Stimulated activated CD4-positive, alpha-beta T cell treated with anti-CD3 and anti-CD28 coated beads, Interleukin-12 subunit alpha, Interleukin-12 subunit beta, amount 100 ng/mL, for 24 hours (primary cell): ENCODE measurements around the gene PRSS8.
"Not testable (repeated sequence)": the region's sequence is repeated elsewhere in the genome, so short reads cannot be mapped to it uniquely, and the experiment has no call there.

Experiments used
- DNase-seq, 2 experiments: peaks; one replicate each; pipeline ENCODE4 v3.0.0-alpha.2; 2020; ENCODE audit warnings: low read depth in 2 of 2

Gene PRSS8

GRCh38 chr16:31144418-31144817 lies 8.9 kb upstream of the PRSS8 start:
- not testable (repeated sequence) for DNase-seq

- DNase-seq, result no peak
Observed at GRCh38 chr16:31143694-31144148, 8.2 kb upstream of the PRSS8 start.

GRCh38 chr16:31143011-31143693 lies 7.6 kb upstream of the PRSS8 start:
- DNase-seq, result no peak

- peak; percentile 96 to 98 for DNase-seq
Observed at GRCh38 chr16:31142109-31143010, 6.8 kb upstream of the PRSS8 start.

DNA sequence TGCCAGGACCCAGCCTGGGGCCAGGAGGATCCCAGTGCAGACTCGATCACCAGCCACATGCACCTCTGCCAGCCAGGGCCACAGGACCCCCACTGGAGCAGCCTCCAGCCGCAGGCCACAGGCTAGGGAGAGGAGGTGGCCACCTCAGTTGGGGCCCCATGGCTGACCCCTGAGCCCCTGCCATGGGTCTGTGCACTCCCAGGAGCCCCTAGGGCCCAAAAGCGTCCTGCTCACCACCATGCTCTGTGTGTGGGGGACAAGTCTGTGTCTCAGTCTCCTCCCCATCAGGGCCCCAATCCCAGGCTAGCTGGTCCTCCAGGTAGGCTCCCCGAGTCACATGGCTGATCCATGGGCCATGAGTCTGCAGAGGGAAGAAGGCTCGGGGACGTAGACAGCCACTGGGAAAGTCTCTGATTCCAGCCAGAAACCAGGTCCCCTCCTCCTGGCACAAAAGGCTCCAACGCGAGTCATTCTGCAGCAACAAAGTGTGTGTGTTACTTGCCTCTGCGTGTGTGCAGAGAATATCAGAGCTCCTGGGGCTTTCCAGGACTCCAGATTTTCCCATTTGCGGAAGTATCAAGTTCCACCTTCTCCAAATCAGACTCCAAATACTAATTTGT lies 6.1 kb upstream of the PRSS8 start:
- DNase-seq, result no peak

DNA sequence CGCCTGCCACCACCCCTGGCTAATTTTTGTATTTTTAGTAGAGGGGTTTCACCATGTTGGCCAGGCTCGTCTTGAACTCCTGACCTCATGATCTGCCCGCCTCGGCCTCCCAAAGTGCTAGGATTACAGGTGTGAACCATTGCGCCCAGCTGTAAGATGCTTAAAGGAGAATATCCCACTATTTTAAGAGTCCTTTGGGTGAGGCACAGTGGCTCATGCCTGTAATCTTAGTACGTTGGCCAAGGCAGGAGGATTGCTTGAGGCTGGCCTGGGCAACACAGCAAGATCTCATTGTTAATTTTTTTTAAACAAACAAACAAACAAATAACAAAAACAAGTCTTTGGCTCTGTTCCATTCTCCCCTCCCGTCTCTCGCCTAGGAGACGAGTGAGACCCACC lies 5.5 kb upstream of the PRSS8 start:
- DNase-seq, result not testable (repeated sequence)

DNA sequence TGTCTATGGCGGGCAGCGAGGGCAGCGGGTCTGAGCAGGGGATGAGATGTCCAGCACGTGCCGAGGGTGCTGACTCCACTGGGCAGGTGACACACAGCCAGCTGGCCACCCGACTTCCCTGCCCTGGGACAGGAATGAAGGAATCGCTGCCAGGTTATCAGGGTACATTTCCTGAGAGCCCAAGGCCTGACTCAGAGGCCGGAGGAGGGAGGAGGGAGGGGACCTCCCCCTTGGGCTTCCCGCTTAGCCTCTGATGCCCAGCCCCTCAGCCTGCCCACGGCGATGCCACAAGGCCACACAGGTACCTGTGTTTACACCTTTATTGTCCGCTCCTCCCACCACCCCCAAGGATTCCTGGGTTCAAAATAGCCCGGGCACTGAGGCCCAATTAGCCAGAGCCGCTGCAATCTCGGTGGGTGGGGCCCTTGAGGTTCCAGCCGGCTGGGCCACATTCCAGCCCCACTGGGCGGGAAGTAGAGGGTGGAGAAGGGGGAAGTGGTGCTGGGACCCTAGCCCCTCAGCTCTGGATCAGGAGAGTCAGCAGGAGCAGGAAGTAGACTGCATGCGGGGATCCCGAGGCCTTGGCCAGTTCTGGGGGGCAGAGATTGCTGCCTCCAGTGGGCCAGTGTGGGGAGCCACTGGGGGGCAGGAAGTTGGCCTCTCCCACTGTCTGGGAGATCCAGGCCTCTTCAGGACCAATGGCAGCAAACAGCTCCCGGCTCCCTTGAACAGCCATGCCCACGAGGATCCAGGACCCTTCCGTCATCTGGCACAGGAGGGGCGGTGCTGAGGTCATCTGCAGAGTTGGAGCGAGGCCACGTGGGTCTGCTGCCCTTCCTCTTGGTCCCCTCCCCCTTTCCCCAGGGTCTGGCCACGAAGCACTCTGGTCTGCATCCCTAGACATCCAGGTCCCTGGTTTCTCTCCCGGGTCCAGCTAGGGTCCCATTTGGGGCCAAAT lies 3.4 kb upstream of the PRSS8 start:
- no peak for DNase-seq

DNA sequence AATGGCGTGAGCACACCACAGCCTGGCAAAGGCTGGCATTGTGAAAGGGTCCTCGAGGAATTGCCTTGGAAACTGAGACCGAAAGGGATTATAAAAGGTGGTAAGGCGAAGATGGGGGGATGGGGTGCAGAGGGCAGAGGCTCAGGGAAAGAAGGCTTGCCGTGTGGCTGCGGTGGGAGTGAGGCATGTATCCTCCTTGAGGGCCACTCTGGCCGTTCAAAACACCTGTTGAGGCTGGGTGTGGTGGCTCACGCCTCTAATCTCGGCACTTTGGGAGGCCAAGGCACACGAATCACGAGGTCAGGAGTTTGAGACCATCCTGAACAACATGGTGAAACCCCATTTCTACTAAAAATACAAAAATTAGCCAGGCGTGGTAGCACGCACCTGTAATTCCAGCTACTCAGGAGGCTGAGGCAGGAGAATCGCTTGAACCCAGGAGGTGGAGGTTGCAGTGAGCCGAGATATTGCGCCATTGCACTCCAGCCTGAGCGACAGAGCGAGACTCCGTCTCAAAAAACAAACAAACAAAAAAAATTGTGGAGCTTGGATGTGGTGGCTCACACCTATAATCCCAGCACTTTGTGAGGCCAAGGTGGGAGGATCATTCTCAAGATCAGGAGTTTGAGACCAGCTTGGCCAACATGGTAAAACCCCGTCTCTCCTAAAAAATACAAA lies 1.4 kb upstream of the PRSS8 start:
- not testable (repeated sequence) for DNase-seq

DNA sequence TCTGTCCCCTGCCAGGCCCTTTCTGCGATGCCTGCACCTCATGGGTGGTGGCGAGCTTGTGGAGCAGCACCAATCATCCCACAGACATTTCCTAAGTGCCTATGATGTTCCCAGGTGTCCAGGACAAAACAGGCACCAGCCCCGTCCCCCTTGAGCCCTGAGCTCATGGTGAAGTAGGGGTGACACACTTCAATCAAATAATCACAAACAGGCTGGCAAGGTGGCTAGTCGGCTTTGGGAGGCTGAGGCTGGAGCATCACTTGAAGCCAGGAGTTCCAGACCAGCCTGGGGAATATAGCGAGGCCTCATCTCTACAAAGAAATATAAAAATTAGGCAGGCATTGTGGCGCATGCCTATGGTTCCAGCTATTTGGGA lies 748 bp upstream of the PRSS8 start:
- no peak for DNase-seq

DNA sequence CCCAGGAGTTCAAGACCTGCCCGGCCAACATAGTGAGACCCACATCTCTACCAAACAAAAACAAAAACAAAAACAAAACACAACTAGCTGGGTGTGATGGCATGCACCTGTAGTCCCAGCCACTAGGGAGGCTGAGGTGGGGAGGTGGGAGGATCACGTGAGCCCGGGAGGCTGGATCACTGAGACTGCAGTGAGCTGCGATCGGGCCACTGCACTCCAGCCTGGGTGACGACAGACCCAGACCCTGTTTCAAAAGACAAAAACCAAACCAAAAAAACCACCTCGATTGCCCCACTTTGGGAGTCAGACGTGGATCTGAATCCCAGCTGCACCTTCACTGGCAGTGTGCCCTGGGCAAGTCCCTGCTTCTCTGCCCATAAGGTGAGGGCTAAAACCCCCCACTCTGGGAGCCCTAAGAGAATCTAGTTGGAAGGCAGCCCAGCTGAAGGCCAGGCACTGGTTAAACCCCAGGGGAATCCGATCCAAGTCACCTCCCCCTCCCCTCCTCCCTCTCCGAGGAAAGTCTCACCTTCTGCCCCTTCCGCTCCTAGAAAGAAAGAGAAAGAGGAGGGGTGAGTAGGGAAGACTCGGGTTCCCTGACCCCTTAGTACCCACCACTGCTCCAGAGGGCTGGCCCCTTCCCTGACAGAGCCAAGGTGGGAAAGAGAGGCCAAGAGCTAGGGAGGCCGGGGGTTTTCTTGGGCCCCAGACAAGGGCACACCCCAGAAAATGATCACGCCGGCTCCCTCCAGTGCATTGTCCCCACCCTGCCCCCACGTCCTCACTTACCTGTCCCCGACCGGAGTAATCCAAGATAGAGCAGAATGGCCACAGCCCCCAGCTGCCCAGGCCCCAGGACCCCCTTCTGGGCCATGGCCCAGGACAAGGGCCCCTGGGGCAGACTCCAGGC lies 647 bp downstream of the PRSS8 start:
- DNase-seq, result no peak

DNA sequence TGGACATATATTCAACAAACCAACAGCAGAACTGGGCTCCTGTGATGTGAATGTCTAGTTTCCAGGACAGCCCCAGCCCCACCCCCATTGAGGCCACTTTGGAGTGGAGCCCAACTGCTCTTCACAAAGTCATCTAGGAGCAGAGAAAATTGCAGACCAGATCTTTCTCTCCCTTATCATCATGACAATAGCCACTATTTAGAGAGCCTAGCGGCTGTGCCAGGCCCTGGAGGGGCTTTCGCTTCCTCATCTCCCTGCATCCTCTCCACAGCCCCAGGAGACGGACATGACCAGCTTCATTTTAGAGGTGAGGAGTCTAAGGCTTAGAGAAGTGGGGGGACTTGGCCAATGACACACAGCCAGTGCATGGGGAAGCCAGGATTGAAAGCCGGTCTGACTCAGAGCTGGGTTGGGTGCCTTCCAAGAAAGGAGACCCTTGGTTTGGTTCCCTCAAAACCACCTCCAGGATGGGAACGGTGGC lies 1.4 kb downstream of the PRSS8 start:
- DNase-seq, result no peak

DNA sequence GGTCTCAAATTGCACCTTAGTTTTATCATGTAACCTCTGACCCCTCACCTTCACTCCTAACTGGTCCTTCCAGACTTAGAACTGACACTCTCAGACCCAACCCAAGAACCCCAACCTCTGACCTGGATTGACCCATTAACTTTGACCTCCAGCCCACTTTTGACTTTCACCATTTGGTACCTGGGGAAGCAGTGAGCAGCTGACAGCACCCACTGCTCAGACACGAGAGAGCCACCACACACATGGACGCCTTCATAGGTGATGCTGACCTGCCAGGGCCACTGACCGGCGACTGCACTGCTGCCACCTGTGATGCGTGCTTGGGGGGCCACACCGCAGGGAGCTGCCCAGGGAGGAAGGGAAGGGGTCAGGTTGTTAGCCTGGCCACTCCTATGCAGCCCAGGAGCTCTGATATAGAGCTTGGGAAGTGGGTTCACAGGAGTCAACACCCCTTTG lies 2.5 kb downstream of the PRSS8 start:
- DNase-seq, result no peak

GRCh38 chr16:31132303-31132979 lies 3.1 kb downstream of the PRSS8 start:
- DNase-seq, result no peak

DNA sequence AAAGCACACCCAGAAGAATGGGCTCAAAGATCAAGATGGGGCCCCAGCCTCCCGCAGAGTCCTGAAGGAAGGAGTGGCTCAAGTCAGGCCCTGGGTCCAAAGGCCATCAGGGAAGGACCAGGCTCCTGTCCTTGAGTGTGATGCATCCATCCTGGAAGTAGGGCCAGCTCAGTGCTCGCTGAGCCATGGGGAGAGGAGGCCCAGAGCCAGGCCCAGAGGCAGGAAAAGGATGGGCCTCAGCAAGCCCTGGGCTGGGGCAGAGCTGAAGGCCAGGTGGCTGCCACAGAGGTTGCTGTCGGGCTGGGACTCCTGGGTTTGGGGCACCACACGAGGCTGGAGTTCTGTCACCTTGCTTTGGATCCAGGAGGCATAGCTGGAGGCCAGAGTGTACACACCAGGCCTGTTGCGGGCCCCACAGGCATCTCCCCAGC lies 3.7 kb downstream of the PRSS8 start:
- DNase-seq, result no peak

GRCh38 chr16:31131416-31131815 lies 4.1 kb downstream of the PRSS8 start:
- no peak for DNase-seq

DNA sequence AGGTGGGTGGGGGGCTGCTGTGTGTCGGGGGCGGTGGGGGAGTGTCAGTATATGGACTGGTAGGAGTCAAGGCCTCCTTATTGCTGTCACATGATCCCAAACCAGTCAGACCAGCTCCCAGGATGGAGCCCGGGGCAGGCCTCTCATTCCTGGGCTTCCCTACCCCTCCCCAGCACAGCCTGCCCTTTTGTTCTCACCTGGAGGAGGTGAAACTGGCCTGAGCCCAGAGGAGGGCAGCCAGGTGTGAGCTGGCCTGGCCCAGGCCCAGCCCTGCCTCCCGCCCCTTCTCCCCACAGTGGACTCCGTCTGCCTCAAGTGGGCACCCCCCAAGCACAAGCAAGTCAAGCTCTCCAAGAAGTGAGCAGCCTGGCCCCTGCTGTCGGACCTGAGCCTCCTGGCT lies 4.6 kb downstream of the PRSS8 start:
- DNase-seq, result no peak

GRCh38 chr16:31130336-31130891 lies 5.1 kb downstream of the PRSS8 start:
- DNase-seq, result no peak

- DNase-seq, result no peak
Observed at GRCh38 chr16:31129568-31130335, 5.8 kb downstream of the PRSS8 start.
